Islet of Langerhans (tissue), 1 donor: ENCODE data around the gene AVP.

Experiments used
- FAIRE-seq: peaks from one replicate; lab custom pipeline; 2011; peaks lifted over from hg19 to GRCh38; lab: Jason Lieb, UNC

The AVP gene

GRCh38 chr20:3047486-3048419, 36.8 kb downstream of the AVP start:
- FAIRE-seq = no peak

GRCh38 chr20:3046677-3047462, 37.7 kb downstream of the AVP start:
- FAIRE-seq = no peak

GRCh38 chr20:3045816-3046676, 38.5 kb downstream of the AVP start, which contains the start of gene MRPS26:
MRPS26 (plus strand) TSS chr20:3046052; CDS start chr20:3046069, 17 bp downstream.
- no peak for FAIRE-seq

- FAIRE-seq = no peak
These were observed 39.3 kb downstream of the AVP start for GRCh38 chr20:3045042-3045815.

- no peak for FAIRE-seq
These were observed 40.1 kb downstream of the AVP start for GRCh38 chr20:3044336-3044965.

- FAIRE-seq = no peak
These were observed 41.2 kb downstream of the AVP start, which contains the start of gene GNRH2 for GRCh38 chr20:3043322-3043721. GNRH2 (plus strand) TSS chr20:3043622; CDS start chr20:3044415, 793 bp downstream.

- no peak for FAIRE-seq
These were observed 41.9 kb downstream of the AVP start for GRCh38 chr20:3042625-3043024.

DNA sequence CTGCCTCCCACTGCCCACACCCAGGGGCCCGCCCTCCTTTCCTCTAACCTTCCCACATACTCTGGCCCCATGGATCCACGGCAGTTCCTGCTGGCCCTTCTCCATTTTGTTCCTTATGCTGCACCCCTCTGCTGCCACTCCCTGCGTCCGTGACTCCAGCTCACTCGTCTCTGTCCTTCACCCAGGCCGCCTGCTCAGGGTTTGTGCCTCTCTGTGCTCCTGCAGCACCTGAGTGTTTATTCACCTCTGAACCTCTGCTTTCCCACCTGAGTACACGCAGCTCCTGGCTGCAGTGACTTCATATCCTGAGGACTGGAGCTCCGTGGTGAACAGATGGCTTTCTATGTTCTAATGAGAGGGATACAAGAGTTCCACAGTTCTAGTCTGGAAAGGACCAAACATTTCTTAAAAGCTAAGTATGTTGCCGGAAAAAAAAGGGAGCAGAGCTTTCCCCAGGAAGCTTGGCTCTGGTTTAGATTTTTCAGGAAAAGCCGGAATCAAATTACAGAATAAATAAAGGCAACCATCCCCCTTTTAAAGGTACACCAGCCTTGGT, 42.6 kb downstream of the AVP start:
- no peak for FAIRE-seq

- no peak for FAIRE-seq
These were observed 44.4 kb downstream of the AVP start for GRCh38 chr20:3040086-3040485.

DNA sequence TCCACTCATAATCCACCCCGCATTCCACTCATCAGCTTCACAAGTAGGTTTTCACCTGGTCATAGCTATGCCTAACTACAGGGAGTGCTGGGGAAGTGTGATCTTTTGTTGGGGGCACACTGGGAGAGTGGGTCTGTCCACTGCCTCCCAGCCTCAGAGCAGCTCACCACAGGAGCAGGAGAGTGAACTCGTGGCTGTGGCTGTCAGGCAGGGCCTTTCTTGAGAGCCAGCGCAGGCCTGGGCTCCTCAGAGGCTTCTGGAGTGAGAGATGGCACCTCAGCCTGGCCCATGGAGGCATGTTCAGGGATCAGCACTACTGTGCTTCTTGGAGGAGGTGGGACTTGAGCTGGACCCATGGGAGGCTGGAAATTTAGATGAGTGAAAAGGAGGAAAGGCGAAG, 45.1 kb downstream of the AVP start:
- no peak for FAIRE-seq

- FAIRE-seq = no peak
These were observed 46.1 kb downstream of the AVP start for GRCh38 chr20:3038454-3038853.

- no peak for FAIRE-seq
These were observed 46.9 kb downstream of the AVP start for GRCh38 chr20:3037654-3038053.

DNA sequence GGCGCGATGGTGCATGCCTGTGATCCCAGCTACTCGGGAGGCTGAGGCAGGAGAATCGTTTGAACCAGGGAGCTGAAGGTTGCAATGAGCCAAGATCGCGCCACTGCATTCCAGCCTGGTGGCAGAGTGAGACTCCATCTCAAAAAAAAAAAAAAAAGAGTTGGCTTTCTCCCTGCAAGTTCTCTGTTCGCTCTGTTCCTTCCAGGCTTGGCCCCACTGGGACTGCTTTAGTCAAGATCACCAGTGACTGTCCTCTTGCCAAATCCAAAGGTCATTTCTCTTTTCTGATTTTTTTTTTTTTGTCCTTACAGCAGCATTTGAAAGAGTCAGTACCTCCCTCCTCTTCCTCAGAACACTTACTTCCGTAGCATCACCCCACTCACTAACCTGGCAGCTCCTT, 51.9 kb downstream of the AVP start:
- FAIRE-seq = no peak
